ENCODE data around the gene RAI2. TPM values are rescaled to one million over a fixed set of nuclear protein-coding genes. Genes with fewer than 3 reads are reported as not detected.

Gene RAI2
- total RNA-seq, 6 donors from 2014 or later: 13.6 to 28.1 (median 19.1) TPM

DNA sequence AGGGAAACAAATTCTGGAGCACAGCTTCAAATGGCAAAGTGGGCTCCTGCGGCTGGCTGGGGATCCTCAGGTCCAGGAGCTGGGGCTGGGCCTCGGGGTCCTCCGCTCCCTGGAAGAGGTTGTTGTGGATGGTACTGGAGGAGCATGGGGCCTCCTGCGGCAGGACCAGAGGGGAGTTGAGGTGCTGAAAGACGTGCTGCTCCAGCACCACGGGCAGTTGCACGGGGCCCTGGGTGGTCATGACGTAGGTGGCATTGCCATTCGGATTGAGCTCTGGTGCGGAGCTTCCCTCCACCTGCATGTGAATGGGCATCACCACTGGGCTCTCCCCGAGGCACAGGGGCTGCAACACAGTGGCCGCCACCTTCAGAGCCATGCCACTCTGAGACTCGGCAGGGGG, 59.7 kb downstream of the RAI2 start:
- Histone ChIP-seq H3K9me3 (no peaks in the 10 kb centered on the region), H3K4me1 (no peaks in the 10 kb centered on the region), H3K4me3 (no peak overlapping the region), H3K27ac (no peak overlapping the region), H3K36me3 (peaks cover 0 to 4% (median 0%) of the 10 kb centered on the region in 4 donors), H3K27me3 (no peaks in the 10 kb centered on the region)
- ATAC-seq (ENCODE audit: low FRiP score in 2 of 2) (no peak), DNase-seq (peak in 1 of 2 donors; percentile 33)
- TF ChIP-seq, protein P1, sequence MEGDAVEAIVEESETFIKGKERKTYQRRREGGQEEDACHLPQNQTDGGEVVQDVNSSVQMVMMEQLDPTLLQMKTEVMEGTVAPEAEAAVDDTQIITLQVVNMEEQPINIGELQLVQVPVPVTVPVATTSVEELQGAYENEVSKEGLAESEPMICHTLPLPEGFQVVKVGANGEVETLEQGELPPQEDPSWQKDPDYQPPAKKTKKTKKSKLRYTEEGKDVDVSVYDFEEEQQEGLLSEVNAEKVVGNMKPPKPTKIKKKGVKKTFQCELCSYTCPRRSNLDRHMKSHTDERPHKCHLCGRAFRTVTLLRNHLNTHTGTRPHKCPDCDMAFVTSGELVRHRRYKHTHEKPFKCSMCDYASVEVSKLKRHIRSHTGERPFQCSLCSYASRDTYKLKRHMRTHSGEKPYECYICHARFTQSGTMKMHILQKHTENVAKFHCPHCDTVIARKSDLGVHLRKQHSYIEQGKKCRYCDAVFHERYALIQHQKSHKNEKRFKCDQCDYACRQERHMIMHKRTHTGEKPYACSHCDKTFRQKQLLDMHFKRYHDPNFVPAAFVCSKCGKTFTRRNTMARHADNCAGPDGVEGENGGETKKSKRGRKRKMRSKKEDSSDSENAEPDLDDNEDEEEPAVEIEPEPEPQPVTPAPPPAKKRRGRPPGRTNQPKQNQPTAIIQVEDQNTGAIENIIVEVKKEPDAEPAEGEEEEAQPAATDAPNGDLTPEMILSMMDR (IDR thresholded peaks at IDR 0.05): no peak
- no peak for TF ChIP-seq POLR2A (IDR thresholded peaks at IDR 0.05)
- TF ChIP-seq POLR2AphosphoS5 (IDR thresholded peaks at IDR 0.05): no peak
- TF ChIP-seq EP300 (IDR thresholded peaks at IDR 0.05): no peak
- WGBS, 2 donors: 89 to 100% methylated on average over 2 to 13 of the region's 13 CpGs

DNA sequence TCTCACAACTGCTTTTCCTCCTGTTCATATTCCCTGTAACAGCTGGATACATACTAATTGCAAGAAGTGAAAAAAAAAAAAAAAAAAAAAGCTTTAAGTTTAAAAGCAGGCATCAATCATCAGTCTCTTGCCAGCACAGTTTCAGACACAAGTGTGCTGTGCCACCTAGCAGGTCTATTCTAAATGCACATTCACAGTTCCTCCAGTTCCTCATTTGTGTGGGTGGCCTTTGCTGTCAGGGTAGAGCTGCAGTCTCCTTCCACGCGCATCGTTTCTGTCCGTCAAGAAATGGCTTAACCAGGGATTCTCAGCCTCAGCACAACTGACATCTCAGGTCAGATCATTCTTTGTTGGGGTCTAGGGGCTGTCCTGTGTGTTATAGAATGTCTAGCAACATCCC, 62.2 kb downstream of the RAI2 start:
- WGBS, 2 donors: 80 to 86% methylated on average over 4 of the region's 4 CpGs

DNA sequence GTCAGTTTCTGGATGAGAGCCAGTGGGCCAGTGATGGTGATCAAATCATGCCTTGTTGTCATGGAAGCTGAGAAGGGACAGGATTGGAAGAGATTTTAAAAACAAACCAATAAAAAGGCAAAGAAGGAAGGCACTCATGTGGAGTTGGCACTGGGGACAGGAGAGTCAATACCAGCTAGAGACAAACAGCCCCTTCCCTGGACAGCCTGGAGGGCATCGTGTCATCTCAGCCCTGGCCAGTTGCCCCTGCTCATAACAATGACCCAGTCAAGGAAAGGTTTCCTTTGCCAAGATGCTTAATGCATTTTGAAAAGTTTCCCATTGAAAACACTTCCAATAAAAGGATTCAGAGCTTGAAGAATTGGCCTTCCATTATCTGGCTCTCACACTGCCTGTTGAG, 68.3 kb downstream of the RAI2 start:
- 45 to 56% methylated on average over 1 of the region's 1 CpG for WGBS, 2 donors
- no peak overlapping the region for H3K27ac ChIP-seq
- H3K36me3 ChIP-seq: no peaks in the 10 kb centered on the region
- no peak overlapping the region for H3K4me3 ChIP-seq
- ATAC-seq (ENCODE audit: low FRiP score in 2 of 2): no peak
- DNase-seq: no peak
- no peaks in the 10 kb centered on the region for H3K27me3 ChIP-seq
- TF ChIP-seq POLR2AphosphoS5 (IDR thresholded peaks at IDR 0.05) (no peak), EP300 (IDR thresholded peaks at IDR 0.05) (no peak), POLR2A (IDR thresholded peaks at IDR 0.05) (no peak)
- TF ChIP-seq, protein P1 (IDR thresholded peaks at IDR 0.05): no peak
- H3K4me1 ChIP-seq: peaks cover 0 to 8% (median 2%) of the 10 kb centered on the region in 4 donors
- no peaks in the 10 kb centered on the region for H3K9me3 ChIP-seq

More for the DNA sequence above, 62.2 kb downstream of the RAI2 start:
- ATAC-seq (ENCODE audit: low FRiP score in 2 of 2) (no peak), DNase-seq (no peak)
- Histone ChIP-seq H3K4me1 (no peaks in the 10 kb centered on the region), H3K9me3 (no peaks in the 10 kb centered on the region), H3K4me3 (no peak overlapping the region), H3K27me3 (no peaks in the 10 kb centered on the region), H3K36me3 (peaks cover 0 to 4% (median 0%) of the 10 kb centered on the region in 4 donors), H3K27ac (no peak overlapping the region)
- TF ChIP-seq, protein P1 (IDR thresholded peaks at IDR 0.05): no peak
- TF ChIP-seq POLR2A (IDR thresholded peaks at IDR 0.05): no peak
- TF ChIP-seq POLR2AphosphoS5 (IDR thresholded peaks at IDR 0.05): no peak
- no peak for TF ChIP-seq EP300 (IDR thresholded peaks at IDR 0.05)

GRCh38 chrX:17788956-17789562, 72.0 kb downstream of the RAI2 start:
- WGBS, 2 donors: 77 to 86% methylated on average over 2 to 8 of the region's 8 CpGs
- H3K36me3 ChIP-seq: no peaks in the 10 kb centered on the region
- H3K4me1 ChIP-seq: peaks cover 0 to 9% (median 2%) of the 10 kb centered on the region in 4 donors
- ATAC-seq (ENCODE audit: low FRiP score in 2 of 2) (peak in 1 of 2 donors; percentile 51), DNase-seq (no peak)
- H3K27ac ChIP-seq: no peak overlapping the region
- no peak for TF ChIP-seq POLR2AphosphoS5 (IDR thresholded peaks at IDR 0.05)
- TF ChIP-seq, protein P1 (IDR thresholded peaks at IDR 0.05): no peak
- TF ChIP-seq EP300 (IDR thresholded peaks at IDR 0.05): no peak
- no peak for TF ChIP-seq POLR2A (IDR thresholded peaks at IDR 0.05)
- H3K27me3 ChIP-seq: no peaks in the 10 kb centered on the region
- H3K9me3 ChIP-seq: no peaks in the 10 kb centered on the region
- H3K4me3 ChIP-seq: no peak overlapping the region

GRCh38 chrX:17788439-17788838, 72.7 kb downstream of the RAI2 start:
- Histone ChIP-seq H3K36me3 (no peaks in the 10 kb centered on the region), H3K27me3 (no peaks in the 10 kb centered on the region), H3K27ac (no peak overlapping the region), H3K4me1 (peaks cover 0 to 9% (median 2%) of the 10 kb centered on the region in 4 donors), H3K9me3 (no peaks in the 10 kb centered on the region), H3K4me3 (no peak overlapping the region)
- no peak for TF ChIP-seq POLR2A (IDR thresholded peaks at IDR 0.05)
- TF ChIP-seq POLR2AphosphoS5 (IDR thresholded peaks at IDR 0.05): no peak
- TF ChIP-seq, protein P1 (IDR thresholded peaks at IDR 0.05): peak; percentile 47 to 71 (median 64)
- ATAC-seq (ENCODE audit: low FRiP score in 2 of 2) (peak; percentile 82 to 87), DNase-seq (peak in 1 of 2 donors; percentile 38)
- WGBS, 2 donors: 0 to 15% methylated on average over 1 to 4 of the region's 4 CpGs
